ENCODE data around the gene LRP6. TPM values are rescaled to one million over a fixed set of nuclear protein-coding genes. Genes with fewer than 3 reads are reported as not detected.

The LRP6 gene
- total RNA-seq, 1 experiment from 2014 or later: 62.4 TPM

DNA sequence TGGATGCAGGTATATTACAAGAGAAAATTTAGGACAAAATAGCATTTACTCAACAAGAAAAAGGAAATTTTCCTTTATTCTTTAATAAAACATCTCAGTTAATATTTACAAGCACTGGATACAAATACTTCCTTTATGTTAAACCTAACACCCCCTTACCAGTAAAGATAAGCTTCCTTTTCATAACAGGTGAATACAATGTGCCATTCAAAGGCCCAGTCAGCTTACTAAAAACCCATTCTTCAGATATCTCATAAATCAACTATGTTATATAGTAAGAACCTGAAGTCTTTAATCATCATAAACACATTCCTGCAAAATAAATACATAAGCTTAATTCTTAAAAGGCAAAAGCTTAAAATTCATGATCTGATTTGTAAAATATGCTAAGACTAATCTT, 52.6 kb downstream of the LRP6 start:
- Histone ChIP-seq H3K4me1 (ENCODE audit: insufficient read depth, low read length) (peaks cover 3% of the 10 kb centered on the region; the same call in 1 of the 2 replicates), H3K23ac (ENCODE audit: insufficient read length, low read depth, low read length) (no peak overlapping the region), H2BK20ac (ENCODE audit: low read depth, low read length, poor library complexity, severe bottlenecking) (no peak overlapping the region), H2BK12ac (ENCODE audit: insufficient read length, low read depth, low read length) (no peak overlapping the region), H4K20me1 (ENCODE audit: control insufficient read depth, insufficient read depth, insufficient read length) (no peaks in the 10 kb centered on the region), H4K5ac (ENCODE audit: insufficient read length, low read depth, low read length) (no peak overlapping the region), H3K4ac (ENCODE audit: low read depth, low read length) (no peak overlapping the region), H3K56ac (ENCODE audit: insufficient read length, low read depth, low read length) (no peak overlapping the region), H3T11ph (ENCODE audit: low read length) (no peak overlapping the region), H3K4me2 (ENCODE audit: insufficient read depth, insufficient read length, low read length) (no peak overlapping the region), H3K18ac (ENCODE audit: insufficient read length, low read depth, low read length) (no peak overlapping the region), H2BK120ac (ENCODE audit: low read depth, low read length, poor library complexity, severe bottlenecking) (no peak overlapping the region), H3K79me1 (ENCODE audit: insufficient read depth, low read depth, low read length, poor library complexity, severe bottlenecking) (peaks cover 3% of the 10 kb centered on the region), H3K27ac (ENCODE audit: insufficient read length, low read depth, low read length) (no peak overlapping the region), H3K79me2 (ENCODE audit: insufficient read depth, low read length) (peaks cover 24% of the 10 kb centered on the region; the same call in 1 of the 2 replicates), H4K8ac (replicated peaks; ENCODE audit: insufficient read length, low read depth, low read length) (no peak overlapping the region), H4K91ac (ENCODE audit: insufficient read length, low read depth, low read length) (no peak overlapping the region), H2AFZ (ENCODE audit: low read length) (no peak overlapping the region), H3K27me3 (ENCODE audit: insufficient read depth, low read length) (no peaks in the 10 kb centered on the region), H3K9ac (ENCODE audit: extremely low read depth, insufficient read length, low read length) (no peak overlapping the region), H2BK5ac (ENCODE audit: insufficient read length, low read length) (no peak overlapping the region), H3K23me2 (ENCODE audit: insufficient read length, low read depth, low read length, poor library complexity, severe bottlenecking) (no peaks in the 10 kb centered on the region), H2AK5ac (ENCODE audit: insufficient read length, low read length) (no peak overlapping the region), H2BK15ac (ENCODE audit: low read depth, low read length) (no peak overlapping the region), H3K9me3 (ENCODE audit: control insufficient read depth, low read depth, low read length) (no peaks in the 10 kb centered on the region), H3K14ac (ENCODE audit: insufficient read depth, low read length) (no peak overlapping the region)
- TF ChIP-seq, protein P1, sequence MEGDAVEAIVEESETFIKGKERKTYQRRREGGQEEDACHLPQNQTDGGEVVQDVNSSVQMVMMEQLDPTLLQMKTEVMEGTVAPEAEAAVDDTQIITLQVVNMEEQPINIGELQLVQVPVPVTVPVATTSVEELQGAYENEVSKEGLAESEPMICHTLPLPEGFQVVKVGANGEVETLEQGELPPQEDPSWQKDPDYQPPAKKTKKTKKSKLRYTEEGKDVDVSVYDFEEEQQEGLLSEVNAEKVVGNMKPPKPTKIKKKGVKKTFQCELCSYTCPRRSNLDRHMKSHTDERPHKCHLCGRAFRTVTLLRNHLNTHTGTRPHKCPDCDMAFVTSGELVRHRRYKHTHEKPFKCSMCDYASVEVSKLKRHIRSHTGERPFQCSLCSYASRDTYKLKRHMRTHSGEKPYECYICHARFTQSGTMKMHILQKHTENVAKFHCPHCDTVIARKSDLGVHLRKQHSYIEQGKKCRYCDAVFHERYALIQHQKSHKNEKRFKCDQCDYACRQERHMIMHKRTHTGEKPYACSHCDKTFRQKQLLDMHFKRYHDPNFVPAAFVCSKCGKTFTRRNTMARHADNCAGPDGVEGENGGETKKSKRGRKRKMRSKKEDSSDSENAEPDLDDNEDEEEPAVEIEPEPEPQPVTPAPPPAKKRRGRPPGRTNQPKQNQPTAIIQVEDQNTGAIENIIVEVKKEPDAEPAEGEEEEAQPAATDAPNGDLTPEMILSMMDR (conservative IDR thresholded peaks at IDR 0.05): no peak
- H3K27ac Mint-ChIP-seq: no peak overlapping the region
- no peak overlapping the region for H3K4me3 Mint-ChIP-seq
- H3K27me3 Mint-ChIP-seq (ENCODE audit: low read depth): no peaks in the 10 kb centered on the region
- H3K9me3 Mint-ChIP-seq: no peaks in the 10 kb centered on the region
- DNase-seq: no peak
- H3K36me3 Mint-ChIP-seq (ENCODE audit: insufficient read depth in 1 of 3, low read depth in 3 of 3): peaks cover 0 to 7% (median 0%) of the 10 kb centered on the region in 3 experiments; a peak in 3 of 7 replicates
- peaks cover 23 to 29% of the 10 kb centered on the region in 2 experiments for H3K4me1 Mint-ChIP-seq
